ENCODE measurements around the gene SEMA3G.

Gene SEMA3G

GRCh38 chr3:52451237-52452083 lies 6.6 kb upstream of the SEMA3G start:
- no peak overlapping the region for H3K27ac ChIP-seq (ENCODE audit: low read length)

GRCh38 chr3:52450489-52451236 lies 5.8 kb upstream of the SEMA3G start:
- H3K27me3 ChIP-seq (ENCODE audit: low read depth, low read length) = no peaks in the 10 kb centered on the region
- H3K27ac ChIP-seq (ENCODE audit: low read length) = no peak overlapping the region
- H3K4me1 ChIP-seq (ENCODE audit: control insufficient read depth in 1 of 2, insufficient read depth in 2 of 2, low read length in 2 of 2) = peaks cover 0 to 17% of the 10 kb centered on the region in 2 donors
- no peaks in the 10 kb centered on the region for H3K36me3 ChIP-seq (ENCODE audit: control insufficient read depth in 1 of 2, insufficient read depth in 2 of 2, low read length in 2 of 2)
- no peak overlapping the region for H3K4me3 ChIP-seq (ENCODE audit: low read depth in 1 of 2, low read length in 2 of 2)
- H3K9me3 ChIP-seq (ENCODE audit: control insufficient read depth in 1 of 2, low read length in 2 of 2) = no peaks in the 10 kb centered on the region

More at GRCh38 chr3:52451237-52452083, 6.6 kb upstream of the SEMA3G start:
- Histone ChIP-seq H3K36me3 (ENCODE audit: control insufficient read depth in 1 of 2, insufficient read depth in 2 of 2, low read length in 2 of 2) (no peaks in the 10 kb centered on the region), H3K9me3 (ENCODE audit: control insufficient read depth in 1 of 2, low read length in 2 of 2) (no peaks in the 10 kb centered on the region), H3K4me1 (ENCODE audit: control insufficient read depth in 1 of 2, insufficient read depth in 2 of 2, low read length in 2 of 2) (peaks cover 0 to 18% of the 10 kb centered on the region in 2 donors), H3K4me3 (ENCODE audit: low read depth in 1 of 2, low read length in 2 of 2) (no peak overlapping the region), H3K27me3 (ENCODE audit: low read depth, low read length) (no peaks in the 10 kb centered on the region)

- Histone ChIP-seq H3K4me1 (ENCODE audit: control insufficient read depth in 1 of 2, insufficient read depth in 2 of 2, low read length in 2 of 2) (peaks cover 0 to 13% of the 10 kb centered on the region in 2 donors), H3K27ac (ENCODE audit: low read length) (no peak overlapping the region)
Measured at GRCh38 chr3:52447512-52448355, 2.8 kb upstream of the SEMA3G start.

GRCh38 chr3:52446631-52447511 lies 2.0 kb upstream of the SEMA3G start:
- Histone ChIP-seq H3K36me3 (ENCODE audit: control insufficient read depth in 1 of 2, insufficient read depth in 2 of 2, low read length in 2 of 2) (no peaks in the 10 kb centered on the region), H3K27ac (ENCODE audit: low read length) (no peak overlapping the region), H3K27me3 (ENCODE audit: low read depth, low read length) (no peaks in the 10 kb centered on the region), H3K4me3 (ENCODE audit: low read depth in 1 of 2, low read length in 2 of 2) (no peak overlapping the region), H3K4me1 (ENCODE audit: control insufficient read depth in 1 of 2, insufficient read depth in 2 of 2, low read length in 2 of 2) (peaks cover 0 to 13% of the 10 kb centered on the region in 2 donors), H3K9me3 (ENCODE audit: control insufficient read depth in 1 of 2, low read length in 2 of 2) (no peaks in the 10 kb centered on the region)

More at GRCh38 chr3:52447512-52448355, 2.8 kb upstream of the SEMA3G start:
- H3K9me3 ChIP-seq (ENCODE audit: control insufficient read depth in 1 of 2, low read length in 2 of 2) = no peaks in the 10 kb centered on the region
- no peaks in the 10 kb centered on the region for H3K27me3 ChIP-seq (ENCODE audit: low read depth, low read length)
- no peaks in the 10 kb centered on the region for H3K36me3 ChIP-seq (ENCODE audit: control insufficient read depth in 1 of 2, insufficient read depth in 2 of 2, low read length in 2 of 2)
- no peak overlapping the region for H3K4me3 ChIP-seq (ENCODE audit: low read depth in 1 of 2, low read length in 2 of 2)

- no peaks in the 10 kb centered on the region for H3K9me3 ChIP-seq (ENCODE audit: control insufficient read depth in 1 of 2, low read length in 2 of 2)
- H3K4me1 ChIP-seq (ENCODE audit: control insufficient read depth in 1 of 2, insufficient read depth in 2 of 2, low read length in 2 of 2) = peaks cover 0 to 13% of the 10 kb centered on the region in 2 donors
- H3K27ac ChIP-seq (ENCODE audit: low read length) = no peak overlapping the region
- no peak overlapping the region for H3K4me3 ChIP-seq (ENCODE audit: low read depth in 1 of 2, low read length in 2 of 2)
- no peaks in the 10 kb centered on the region for H3K27me3 ChIP-seq (ENCODE audit: low read depth, low read length)
- H3K36me3 ChIP-seq (ENCODE audit: control insufficient read depth in 1 of 2, insufficient read depth in 2 of 2, low read length in 2 of 2) = no peaks in the 10 kb centered on the region
Measured at GRCh38 chr3:52446042-52446441, 1.1 kb upstream of the SEMA3G start.

GRCh38 chr3:52443791-52444687 lies 864 bp downstream of the SEMA3G start:
- Histone ChIP-seq H3K27me3 (ENCODE audit: low read depth, low read length) (no peaks in the 10 kb centered on the region), H3K27ac (ENCODE audit: low read length) (no peak overlapping the region), H3K9me3 (ENCODE audit: control insufficient read depth in 1 of 2, low read length in 2 of 2) (no peaks in the 10 kb centered on the region), H3K4me3 (ENCODE audit: low read depth in 1 of 2, low read length in 2 of 2) (peak overlapping the region in 1 of 2 donors; percentile 2), H3K36me3 (ENCODE audit: control insufficient read depth in 1 of 2, insufficient read depth in 2 of 2, low read length in 2 of 2) (no peaks in the 10 kb centered on the region), H3K4me1 (ENCODE audit: control insufficient read depth in 1 of 2, insufficient read depth in 2 of 2, low read length in 2 of 2) (peaks cover 0 to 13% of the 10 kb centered on the region in 2 donors)

GRCh38 chr3:52443268-52443610 lies 1.7 kb downstream of the SEMA3G start:
- Histone ChIP-seq H3K4me3 (ENCODE audit: low read depth in 1 of 2, low read length in 2 of 2) (no peak overlapping the region), H3K27me3 (ENCODE audit: low read depth, low read length) (no peaks in the 10 kb centered on the region), H3K27ac (ENCODE audit: low read length) (no peak overlapping the region), H3K9me3 (ENCODE audit: control insufficient read depth in 1 of 2, low read length in 2 of 2) (no peaks in the 10 kb centered on the region), H3K4me1 (ENCODE audit: control insufficient read depth in 1 of 2, insufficient read depth in 2 of 2, low read length in 2 of 2) (peaks cover 0 to 13% of the 10 kb centered on the region in 2 donors), H3K36me3 (ENCODE audit: control insufficient read depth in 1 of 2, insufficient read depth in 2 of 2, low read length in 2 of 2) (no peaks in the 10 kb centered on the region)

- Histone ChIP-seq H3K4me3 (ENCODE audit: low read depth in 1 of 2, low read length in 2 of 2) (no peak overlapping the region), H3K27ac (ENCODE audit: low read length) (no peak overlapping the region), H3K36me3 (ENCODE audit: control insufficient read depth in 1 of 2, insufficient read depth in 2 of 2, low read length in 2 of 2) (no peaks in the 10 kb centered on the region), H3K4me1 (ENCODE audit: control insufficient read depth in 1 of 2, insufficient read depth in 2 of 2, low read length in 2 of 2) (peaks cover 0 to 13% of the 10 kb centered on the region in 2 donors), H3K9me3 (ENCODE audit: control insufficient read depth in 1 of 2, low read length in 2 of 2) (no peaks in the 10 kb centered on the region), H3K27me3 (ENCODE audit: low read depth, low read length) (no peaks in the 10 kb centered on the region)
Measured at GRCh38 chr3:52442409-52443267, 2.3 kb downstream of the SEMA3G start.

- H3K27ac ChIP-seq (ENCODE audit: low read length) = no peak overlapping the region
- no peaks in the 10 kb centered on the region for H3K27me3 ChIP-seq (ENCODE audit: low read depth, low read length)
- H3K36me3 ChIP-seq (ENCODE audit: control insufficient read depth in 1 of 2, insufficient read depth in 2 of 2, low read length in 2 of 2) = no peaks in the 10 kb centered on the region
Measured at GRCh38 chr3:52441772-52442332, 3.1 kb downstream of the SEMA3G start.

More at GRCh38 chr3:52441772-52442332, 3.1 kb downstream of the SEMA3G start:
- H3K4me1 ChIP-seq (ENCODE audit: control insufficient read depth in 1 of 2, insufficient read depth in 2 of 2, low read length in 2 of 2) = peaks cover 0 to 10% of the 10 kb centered on the region in 2 donors
- no peaks in the 10 kb centered on the region for H3K9me3 ChIP-seq (ENCODE audit: control insufficient read depth in 1 of 2, low read length in 2 of 2)
- H3K4me3 ChIP-seq (ENCODE audit: low read depth in 1 of 2, low read length in 2 of 2) = no peak overlapping the region

Data from muscle layer of duodenum (tissue), 2 donors.